GM12872 (cell line): ENCODE data around the gene IGFBP3.

Experiments
- CTCF ChIP-seq: IDR thresholded peaks from 3 replicates; pipeline ENCODE4 v1.5.1; 2011; ENCODE audit warnings: low read depth, mild to moderate bottlenecking, low read length, moderate library complexity; ENCODE audit not compliant: insufficient read depth

The IGFBP3 gene

GRCh38 chr7:45865594-45866410 is 55.3 kb downstream of the IGFBP3 start:
- no peak for TF ChIP-seq CTCF

- TF ChIP-seq CTCF: 0 out of 3 replicates have a peak, but pooled peaks have one; percentile 26
Observed at GRCh38 chr7:45863715-45864114, 57.4 kb downstream of the IGFBP3 start.
